PC-3 (cell line): Measurements from ENCODE around the gene SMIM32. TPM values are rescaled to one million over a fixed set of nuclear protein-coding genes. Genes with fewer than 3 reads are reported as not detected.
A peak's percentile ranks its signal among the peaks of the same experiment; 100 is the strongest.

Experiments used
- ATAC-seq: fragments of 200-7000 bp; cut with Tn5 transposase; 2 replicates; pipeline ENCODE4 v1.9.1; 2020; ENCODE audit warnings: mild to moderate bottlenecking, moderate library complexity
- BruUV-seq: library from RNA; stranded (reverse); fragments of 400-500 nt; replicated peaks from 2 replicates; lab custom pipeline; 2021; lab: Mats Ljungman, UMichigan
- CTCF ChIA-PET: fragments of 300-600 bp; sonication (Branson Sonifier 250); formaldehyde crosslinking; loops from one replicate; lab custom pipeline; 2022; ENCODE audit warnings: antibody characterized with exemption; lab: Charles Lee
- POLR2A ChIA-PET: fragments of 300-600 bp; sonication (Branson Sonifier 250); formaldehyde crosslinking; loops from one replicate; lab custom pipeline; 2022; ENCODE audit warnings: antibody characterized with exemption; ENCODE audit not compliant: unreplicated experiment; lab: Charles Lee
- DNase-seq: peaks from one replicate; pipeline ENCODE4 v3.0.0-alpha.2; 2015
- H2AFZ ChIP-seq: fragments of 300-600 bp; sonication (generic); 2 replicates; pipeline ENCODE4 v1.6.0; 2016; ENCODE audit warnings: antibody characterized with exemption, low read length
- H3F3A ChIP-seq: fragments of 300-600 bp; sonication (generic); one replicate; pipeline ENCODE4 v1.6.0; 2017; ENCODE audit warnings: antibody characterized with exemption, low read length, control low read depth, mild to moderate bottlenecking; ENCODE audit not compliant: unreplicated experiment
- H3K27ac ChIP-seq: fragments of 300-600 bp; sonication (generic); 2 replicates; pipeline ENCODE4 v1.5.1; 2016; ENCODE audit warnings: mild to moderate bottlenecking, low read length
- H3K27me3 ChIP-seq: fragments of 300-600 bp; sonication (generic); 2 replicates; pipeline ENCODE4 v1.6.1; 2016; ENCODE audit warnings: low read length, mixed read lengths
- H3K36me3 ChIP-seq: fragments of 300-600 bp; sonication (generic); 2 replicates; pipeline ENCODE4 v1.6.1; 2016; ENCODE audit warnings: low read depth, mixed run types, low read length, mixed read lengths
- H3K4me1 ChIP-seq: fragments of 300-600 bp; sonication (generic); 2 replicates; pipeline ENCODE4 v1.5.1; 2016; ENCODE audit warnings: low read length; ENCODE audit not compliant: insufficient read depth
- H3K4me2 ChIP-seq: fragments of 300-600 bp; sonication (generic); 2 replicates; pipeline ENCODE4 v1.6.0; 2016; ENCODE audit warnings: low read length
- H3K4me3 ChIP-seq: fragments of 300-600 bp; sonication (generic); 2 replicates; pipeline ENCODE4 v1.5.1; 2016; ENCODE audit warnings: mild to moderate bottlenecking, low read length, mixed read lengths
- H3K79me2 ChIP-seq: fragments of 300-600 bp; sonication (generic); 2 replicates; pipeline ENCODE4 v1.6.1; 2017; ENCODE audit warnings: low read length, mixed read lengths
- H3K9ac ChIP-seq: fragments of 300-600 bp; sonication (generic); 2 replicates; pipeline ENCODE4 v1.6.0; 2016; ENCODE audit warnings: mild to moderate bottlenecking, low read length
- H3K9me2 ChIP-seq: fragments of 300-600 bp; sonication (generic); replicated peaks from 2 replicates; pipeline ENCODE4 v1.6.1; 2016; ENCODE audit warnings: mixed run types, low read length, mixed read lengths
- H3K9me3 ChIP-seq: fragments of 300-600 bp; sonication (generic); 2 replicates; pipeline ENCODE4 v1.6.1; 2016; ENCODE audit warnings: low read length, mixed read lengths
- H4K20me1 ChIP-seq: fragments of 300-600 bp; sonication (generic); 2 replicates; pipeline ENCODE4 v1.6.1; 2016; ENCODE audit warnings: low read length, mixed read lengths
- CTCF ChIP-seq: fragments of 300-600 bp; sonication (generic); conservative IDR thresholded peaks from 2 replicates; pipeline ENCODE4 v1.5.1; 2017; ENCODE audit warnings: antibody characterized with exemption, low read depth, mild to moderate bottlenecking, low read length
- EZH2 ChIP-seq: fragments of 300-600 bp; sonication (generic); IDR thresholded peaks from one replicate; pipeline ENCODE4 v1.6.1; 2017; ENCODE audit warnings: antibody characterized with exemption, mild to moderate bottlenecking, low read length; ENCODE audit not compliant: unreplicated experiment
- EZH2phosphoT487 ChIP-seq: fragments of 300-600 bp; sonication (generic); IDR thresholded peaks from 2 replicates; pipeline ENCODE4 v1.6.1; 2018; ENCODE audit warnings: mild to moderate bottlenecking, antibody characterized with exemption, low read length, borderline replicate concordance
- intact Hi-C: fragments of 100-400 bp; cut with micrococcal nuclease; formaldehyde crosslinking; loops from 2 replicates; pipeline ENCODE4 v1.9.0; 2023
- total RNA-seq: library from RNA; depleted of rRNA; stranded (reverse); fragments of >200 nt; gene quantifications from 2 replicates; pipeline ENCODE4 v1.2.3, GENCODE V29; 2014

The SMIM32 gene
- total RNA-seq, 1 experiment from 2014 or later = not detected

DNA sequence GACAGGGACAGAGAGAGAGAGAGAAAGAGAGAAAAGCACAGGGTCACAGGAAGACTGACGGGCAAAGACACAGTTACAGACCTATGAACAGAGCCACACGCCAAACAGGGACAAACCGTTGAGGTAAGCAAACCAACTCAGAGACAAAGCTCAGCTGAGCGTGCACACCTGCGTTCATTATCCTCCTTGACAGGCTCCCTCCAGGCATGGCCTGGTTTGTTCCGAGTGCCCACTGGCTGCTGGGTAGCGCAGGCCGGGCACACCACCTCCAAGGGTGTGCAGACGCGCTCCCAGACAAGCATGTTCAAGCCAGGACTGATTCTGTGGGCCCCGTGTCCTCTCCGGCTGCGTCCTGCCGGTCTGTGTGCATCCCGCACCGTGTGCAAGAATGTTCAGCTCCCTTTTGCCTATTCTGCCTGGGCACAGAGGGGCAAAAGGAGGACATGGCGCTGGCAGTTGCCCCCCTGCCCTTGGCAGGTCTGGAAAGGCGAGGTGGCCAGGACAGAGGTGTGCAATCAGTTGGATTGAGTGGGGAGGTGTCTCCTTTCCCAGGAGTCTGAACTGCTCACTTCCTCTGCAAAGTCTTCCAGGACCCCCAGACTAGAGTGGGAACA lies 467 bp upstream of the SMIM32 start:
- H3K79me2 ChIP-seq = no peaks in the 10 kb centered on the region
- no peaks in the 10 kb centered on the region for H3F3A ChIP-seq
- no peaks in the 10 kb centered on the region; the same call in 1 of the 2 replicates for H3K36me3 ChIP-seq
- H3K4me3 ChIP-seq = no peak overlapping the region
- no peak for TF ChIP-seq CTCF
- TF ChIP-seq EZH2phosphoT487 = no peak
- TF ChIP-seq EZH2 = no peak
- H3K4me2 ChIP-seq = no peak overlapping the region
- intact Hi-C loops = no loop called here
- ATAC-seq (peak; percentile 14; the same call in 1 of the 2 replicates), DNase-seq (no peak)
- H3K27me3 ChIP-seq = no peaks in the 10 kb centered on the region
- H3K4me1 ChIP-seq = no peaks in the 10 kb centered on the region
- BruUV-seq = no TSS peak
- no peak overlapping the region for H3K9ac ChIP-seq
- H3K9me2 ChIP-seq = no peaks in the 10 kb centered on the region
- CTCF ChIA-PET = interaction anchor here (0.6 kb wide), 1 partner anchor 107 kb away, joined by 7 read pairs; no protein-coding TSS in a partner anchor
- H3K9me3 ChIP-seq = no peaks in the 10 kb centered on the region
- POLR2A ChIA-PET = no interaction called here
- H3K27ac ChIP-seq = no peak overlapping the region
- no peaks in the 10 kb centered on the region for H4K20me1 ChIP-seq
- no peak overlapping the region for H2AFZ ChIP-seq

- Histone ChIP-seq H3K9me2 (no peaks in the 10 kb centered on the region), H4K20me1 (no peaks in the 10 kb centered on the region), H3K79me2 (no peaks in the 10 kb centered on the region), H3K9me3 (no peaks in the 10 kb centered on the region), H3K27ac (no peak overlapping the region), H3K27me3 (no peaks in the 10 kb centered on the region), H3K36me3 (no peaks in the 10 kb centered on the region; the same call in 1 of the 2 replicates), H3K4me3 (no peak overlapping the region), H3F3A (no peaks in the 10 kb centered on the region), H3K4me1 (no peaks in the 10 kb centered on the region), H3K4me2 (no peak overlapping the region), H3K9ac (no peak overlapping the region), H2AFZ (no peak overlapping the region)
- POLR2A ChIA-PET = no interaction called here
- DNase-seq (no peak), ATAC-seq (no peak; the same call in 1 of the 2 replicates)
- intact Hi-C loops = no loop called here
- no peak for TF ChIP-seq CTCF
- no peak for TF ChIP-seq EZH2
- no peak for TF ChIP-seq EZH2phosphoT487
- no TSS peak for BruUV-seq
- CTCF ChIA-PET = no interaction called here
These were observed 892 bp downstream of the SMIM32 start for GRCh38 chr5:136192015-136192525.
